AG04449 (cell line): ENCODE results near the gene TEAD2.

ENCODE experiments used
- CTCF ChIA-PET: fragments of 350-600 bp; formaldehyde crosslinking; extraction: SDS; loops from one replicate; lab custom pipeline; 2021; ENCODE audit warnings: antibody characterized with exemption; lab: Yijun Ruan, JAX
- POLR2A ChIA-PET: fragments of 400-600, 350-600 bp; formaldehyde crosslinking; extraction: SDS; loops from one replicate; lab custom pipeline; 2020; ENCODE audit warnings: antibody characterized with exemption, inconsistent platforms; lab: Yijun Ruan, JAX
- DNase-seq: peaks from one replicate; pipeline ENCODE4 v3.0.0-alpha.2; 2010; ENCODE audit warnings: low read depth, low spot score
- H3K4me3 ChIP-seq: 2 replicates; pipeline ENCODE4 v1.5.1; 2011; ENCODE audit warnings: low read depth, mild to moderate bottlenecking, control low read depth, low read length
- TF ChIP-seq, protein P1 (sequence below): IDR thresholded peaks from one replicate; pipeline ENCODE4 v1.5.1; 2011; ENCODE audit warnings: mild to moderate bottlenecking, moderate library complexity, low read length, control low read depth, inconsistent platforms; ENCODE audit not compliant: insufficient read depth; ENCODE audit errors: missing control alignments

Gene TEAD2

GRCh38 chr19:49347191-49347590 lies 15.0 kb downstream of the TEAD2 start:
- TF ChIP-seq, protein P1, sequence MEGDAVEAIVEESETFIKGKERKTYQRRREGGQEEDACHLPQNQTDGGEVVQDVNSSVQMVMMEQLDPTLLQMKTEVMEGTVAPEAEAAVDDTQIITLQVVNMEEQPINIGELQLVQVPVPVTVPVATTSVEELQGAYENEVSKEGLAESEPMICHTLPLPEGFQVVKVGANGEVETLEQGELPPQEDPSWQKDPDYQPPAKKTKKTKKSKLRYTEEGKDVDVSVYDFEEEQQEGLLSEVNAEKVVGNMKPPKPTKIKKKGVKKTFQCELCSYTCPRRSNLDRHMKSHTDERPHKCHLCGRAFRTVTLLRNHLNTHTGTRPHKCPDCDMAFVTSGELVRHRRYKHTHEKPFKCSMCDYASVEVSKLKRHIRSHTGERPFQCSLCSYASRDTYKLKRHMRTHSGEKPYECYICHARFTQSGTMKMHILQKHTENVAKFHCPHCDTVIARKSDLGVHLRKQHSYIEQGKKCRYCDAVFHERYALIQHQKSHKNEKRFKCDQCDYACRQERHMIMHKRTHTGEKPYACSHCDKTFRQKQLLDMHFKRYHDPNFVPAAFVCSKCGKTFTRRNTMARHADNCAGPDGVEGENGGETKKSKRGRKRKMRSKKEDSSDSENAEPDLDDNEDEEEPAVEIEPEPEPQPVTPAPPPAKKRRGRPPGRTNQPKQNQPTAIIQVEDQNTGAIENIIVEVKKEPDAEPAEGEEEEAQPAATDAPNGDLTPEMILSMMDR: no peak
- POLR2A ChIA-PET: no interaction called here
- CTCF ChIA-PET: interaction anchor here (1.7 to 1.8 kb wide), 2 partner anchors 16 to 20 kb away, joined by 8 to 9 read pairs; no protein-coding TSS in a partner anchor
- H3K4me3 ChIP-seq: no peak overlapping the region
- no peak for DNase-seq

GRCh38 chr19:49344505-49345423 lies 17.5 kb downstream of the TEAD2 start:
- ChIA-PET POLR2A (no interaction called here), CTCF (interaction anchor here (0.8 to 1.2 kb wide), 3 partner anchors 17 to 119 kb away, joined by 3 read pairs; no protein-coding TSS in a partner anchor)
- no peak overlapping the region for H3K4me3 ChIP-seq
- DNase-seq: no peak
- TF ChIP-seq, protein P1: no peak

DNA sequence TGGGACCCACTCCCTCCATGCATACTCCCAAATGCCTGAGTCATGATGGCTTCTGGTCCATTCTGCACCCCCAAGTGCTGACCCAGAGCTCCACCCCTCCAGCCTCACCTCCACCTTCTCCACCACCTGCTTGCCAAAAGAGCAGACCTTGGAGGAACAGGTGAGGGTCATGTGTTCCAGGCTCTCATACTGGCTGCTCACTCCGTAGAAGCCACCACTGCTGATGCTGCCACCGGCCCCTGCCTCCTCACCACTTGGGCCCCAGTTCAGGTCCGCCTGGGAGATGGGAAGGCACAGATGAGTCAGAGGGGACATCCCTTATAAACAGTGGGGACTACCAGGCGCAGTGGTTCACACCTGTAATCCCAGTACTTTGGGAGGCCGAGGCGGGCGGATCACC lies 19.1 kb downstream of the TEAD2 start:
- ChIA-PET CTCF (interaction anchor here (0.7 to 2.8 kb wide), 3 partner anchors 10 to 41 kb away, joined by 3 to 7 read pairs (median 6); no protein-coding TSS in a partner anchor), POLR2A (no interaction called here)
- TF ChIP-seq, protein P1: no peak
- DNase-seq: no peak
- H3K4me3 ChIP-seq: no peak overlapping the region

DNA sequence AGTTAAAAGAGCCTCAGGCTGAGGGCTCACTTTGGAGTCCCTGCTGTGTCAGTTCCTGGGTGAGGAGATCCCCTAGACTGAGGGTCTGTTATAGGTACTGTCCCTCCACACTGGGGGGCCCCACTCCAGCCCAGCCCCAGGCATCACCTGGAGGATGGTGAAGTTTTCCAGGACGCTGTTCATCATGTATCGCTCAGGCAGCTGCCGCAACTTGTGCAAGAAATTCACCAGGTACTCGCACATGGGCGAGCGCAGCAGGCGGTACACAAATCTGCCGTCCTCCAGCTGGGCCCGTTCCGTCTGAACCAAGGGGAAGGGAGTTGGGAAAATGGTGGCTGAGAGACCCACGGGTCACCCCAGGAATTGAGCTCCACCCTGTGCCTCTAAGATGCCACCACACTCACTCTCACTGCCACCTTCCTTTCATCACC lies 19.9 kb downstream of the TEAD2 start:
- TF ChIP-seq, protein P1: no peak
- ChIA-PET CTCF (interaction anchor here (0.7 to 2.8 kb wide), 3 partner anchors 9 to 41 kb away, joined by 3 to 7 read pairs (median 6); no protein-coding TSS in a partner anchor), POLR2A (no interaction called here)
- DNase-seq: no peak
- H3K4me3 ChIP-seq: no peak overlapping the region

DNA sequence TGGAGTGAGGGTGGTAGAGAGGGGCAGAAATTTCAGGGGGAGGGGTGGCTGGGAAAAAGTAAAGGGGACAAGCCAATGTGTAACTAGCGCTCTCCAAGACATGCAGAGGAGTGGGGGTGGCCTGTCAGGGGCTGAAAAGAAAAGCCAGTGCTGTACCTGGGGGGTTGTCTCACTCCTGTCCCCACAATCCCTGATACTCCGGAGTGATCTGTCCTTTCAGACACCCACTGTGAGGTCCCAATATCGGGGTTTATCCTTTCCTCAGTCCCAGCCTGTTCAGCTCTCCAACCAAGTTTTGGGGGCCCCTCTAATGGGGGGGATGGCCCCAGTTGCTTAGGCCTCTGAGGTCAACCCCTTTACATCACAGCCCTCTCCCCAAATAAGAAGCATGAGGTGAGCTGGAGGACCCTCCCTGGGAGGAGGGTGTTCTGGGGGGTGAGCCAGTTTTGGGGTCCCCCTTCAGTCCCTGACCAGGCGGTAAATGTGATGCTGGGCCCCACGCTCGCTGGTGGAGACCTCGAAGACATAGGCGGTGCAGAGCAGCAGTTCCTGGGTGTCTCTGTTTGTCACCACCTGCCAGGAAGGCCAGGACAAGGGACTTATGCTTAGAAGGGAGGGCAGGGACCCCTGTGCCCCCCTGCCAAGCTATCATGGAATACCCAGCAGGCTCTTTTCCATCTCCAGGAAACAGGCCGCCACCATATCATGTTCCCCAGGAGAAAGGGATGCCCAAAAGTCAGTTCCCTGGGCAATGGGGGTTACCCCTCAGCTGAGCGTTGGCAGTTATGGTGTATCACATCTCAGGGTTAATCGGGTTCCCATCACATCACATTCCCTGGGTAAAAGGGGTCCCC lies 21.1 kb downstream of the TEAD2 start:
- TF ChIP-seq, protein P1: no peak
- POLR2A ChIA-PET: interaction anchor here (0.6 kb wide), 1 partner anchor 238 kb away, joined by 3 read pairs; no protein-coding TSS in a partner anchor
- CTCF ChIA-PET: interaction anchor here (1.0 to 2.8 kb wide), 3 partner anchors 14 to 229 kb away, joined by 3 to 7 read pairs (median 5); no protein-coding TSS in a partner anchor
- no peak overlapping the region for H3K4me3 ChIP-seq
- no peak for DNase-seq
